Activated CD8-positive, alpha-beta memory T cell treated with anti-CD3 and anti-CD28 coated beads, Interleukin-2, amount 50 U/mL, for 24 hours (primary cell): Measurements from ENCODE around the gene LRRTM3.

Experiments
- DNase-seq: peaks from one replicate; pipeline ENCODE4 v3.0.0-alpha.2; 2020; ENCODE audit errors: extremely low read depth

The LRRTM3 gene

GRCh38 chr10:67022099-67022498 is 96.3 kb downstream of the LRRTM3 start:
- DNase-seq: no peak

DNA sequence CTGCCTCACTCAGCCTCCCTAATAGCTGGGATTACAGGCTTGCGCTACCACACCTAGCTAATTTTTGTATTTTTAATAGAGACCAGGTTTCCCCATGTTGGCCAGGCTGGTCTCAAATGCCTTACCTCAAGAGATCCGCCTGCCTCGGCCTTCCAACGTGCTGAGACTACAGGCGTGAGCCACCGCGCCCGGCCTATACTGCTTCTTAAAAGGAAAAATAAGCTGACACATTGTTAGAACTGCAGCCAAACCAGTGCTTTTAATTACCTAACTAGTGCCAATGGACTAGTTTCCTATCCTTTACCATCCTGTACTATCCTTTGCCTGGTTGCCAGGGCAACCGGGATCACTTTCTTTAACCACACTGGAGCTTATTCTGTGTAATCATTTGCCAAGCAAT is 108.0 kb downstream of the LRRTM3 start:
- no peak for DNase-seq

GRCh38 chr10:67036808-67037207 is 111.0 kb downstream of the LRRTM3 start:
- DNase-seq: no peak

GRCh38 chr10:67043041-67043440 is 117.2 kb downstream of the LRRTM3 start:
- DNase-seq: no peak

DNA sequence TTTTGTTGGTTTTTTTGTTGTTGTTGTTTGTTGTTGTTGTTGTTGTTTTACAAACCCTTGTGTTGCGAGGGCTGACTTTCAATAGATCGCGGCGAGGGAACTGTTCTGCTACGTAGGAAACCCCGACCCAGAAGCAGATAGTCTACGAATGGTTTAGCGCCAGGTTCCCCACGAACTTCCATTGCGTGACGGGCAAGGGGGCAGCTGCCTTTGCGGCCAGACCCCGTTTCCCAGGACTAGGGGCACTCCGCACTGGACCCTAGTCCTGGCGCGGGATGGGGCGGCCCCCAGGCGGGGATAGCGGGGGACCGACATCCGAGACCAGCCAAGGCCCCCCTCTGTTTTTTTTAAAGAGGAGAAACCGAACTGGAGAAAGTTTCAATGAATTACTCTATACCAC is 119.6 kb downstream of the LRRTM3 start:
- DNase-seq: no peak

DNA sequence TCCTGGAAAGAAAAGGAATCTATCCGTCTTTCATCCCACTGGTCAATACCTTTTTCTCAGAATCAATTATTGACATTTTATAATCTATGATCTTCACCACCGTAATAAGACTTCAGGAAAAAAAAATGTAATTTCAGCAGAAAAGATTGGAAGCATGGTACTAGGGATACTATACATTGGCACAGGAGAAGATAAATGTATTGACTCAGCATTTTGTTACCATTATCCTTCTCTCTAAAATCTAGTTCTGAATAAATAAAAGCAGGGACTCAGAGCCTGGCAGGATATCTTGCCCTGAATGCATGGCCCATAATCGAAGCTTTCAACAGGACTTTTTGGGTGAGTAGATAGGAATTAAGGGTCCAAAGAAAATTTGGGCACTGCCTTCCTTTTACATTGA is 120.7 kb downstream of the LRRTM3 start:
- DNase-seq: no peak

DNA sequence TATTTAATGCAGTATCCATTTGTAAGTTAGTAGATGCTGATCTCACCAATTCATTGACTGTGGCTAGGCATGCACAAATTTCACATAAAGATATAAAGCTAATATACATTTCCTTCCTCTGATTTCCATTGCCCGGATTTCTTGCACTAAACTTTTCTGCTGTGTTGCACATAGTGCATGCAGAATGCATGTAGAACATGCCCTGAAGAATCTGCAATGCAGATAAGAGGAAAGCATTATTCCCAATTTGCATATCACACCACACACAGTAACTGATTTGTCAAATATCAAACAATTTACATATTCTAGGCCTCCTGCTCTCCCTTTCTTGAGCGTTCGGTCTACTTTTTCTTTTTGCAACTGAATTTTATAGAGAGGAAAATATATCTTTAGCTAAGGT is 124.2 kb downstream of the LRRTM3 start:
- no peak for DNase-seq

DNA sequence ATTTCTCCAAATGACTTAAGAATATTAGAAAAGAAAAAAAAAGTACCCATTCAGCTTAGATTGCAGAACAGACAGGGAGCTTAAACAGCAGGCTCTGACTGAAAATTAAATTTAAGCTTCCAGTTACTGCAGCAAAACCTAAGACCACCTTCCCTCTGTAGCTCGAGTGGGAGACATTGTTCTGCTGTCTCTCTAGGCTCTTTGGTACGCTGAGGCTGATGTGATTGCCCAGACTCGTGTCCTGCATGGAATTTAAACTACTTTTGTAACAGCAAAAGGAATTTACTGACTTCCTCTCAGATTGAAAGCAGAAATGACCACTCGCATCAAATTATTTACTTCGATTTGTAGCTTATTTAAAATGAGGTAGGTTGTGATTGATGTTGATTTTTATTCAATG is 124.6 kb downstream of the LRRTM3 start:
- DNase-seq: no peak

GRCh38 chr10:67072654-67073053 is 146.8 kb downstream of the LRRTM3 start:
- no peak for DNase-seq

GRCh38 chr10:67075491-67075971 is 149.7 kb downstream of the LRRTM3 start:
- DNase-seq: no peak

DNA sequence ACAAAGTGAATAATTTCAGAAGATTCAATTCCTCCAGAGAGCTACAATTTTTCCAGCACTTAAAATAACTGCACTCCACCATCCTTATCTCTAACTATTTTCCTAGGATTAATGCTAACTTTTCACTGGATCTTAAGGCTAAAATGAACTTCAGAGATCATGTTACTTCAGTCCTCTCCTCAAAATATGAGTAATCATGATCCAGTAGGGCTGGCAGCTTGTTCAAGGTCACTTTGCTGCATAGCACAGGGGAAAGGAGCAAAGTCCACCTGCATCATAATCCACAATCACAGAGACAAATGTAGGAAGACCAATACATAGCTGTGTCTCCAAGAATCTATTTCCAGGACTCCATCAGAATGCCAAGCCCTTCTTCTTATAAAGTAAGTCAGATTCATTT is 150.3 kb downstream of the LRRTM3 start:
- no peak for DNase-seq

DNA sequence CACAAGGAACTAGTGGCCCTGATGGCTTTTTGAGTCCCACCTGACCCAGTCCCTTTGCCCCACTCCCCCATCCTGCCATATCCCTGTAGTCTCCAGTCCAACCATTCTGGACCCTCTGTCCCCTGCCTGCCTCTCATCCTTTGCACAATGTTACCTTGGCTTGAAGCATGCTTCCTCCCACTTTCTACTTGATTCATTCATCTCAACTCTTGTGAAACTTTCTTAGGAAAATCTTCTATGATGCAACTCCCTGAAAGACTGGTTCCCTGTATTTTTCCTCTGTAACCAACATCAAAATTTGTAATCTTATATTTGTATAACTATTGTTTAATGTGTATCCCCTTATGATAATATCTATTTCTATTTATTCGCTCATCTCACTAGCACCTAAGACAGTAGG is 151.5 kb downstream of the LRRTM3 start:
- DNase-seq: no peak

DNA sequence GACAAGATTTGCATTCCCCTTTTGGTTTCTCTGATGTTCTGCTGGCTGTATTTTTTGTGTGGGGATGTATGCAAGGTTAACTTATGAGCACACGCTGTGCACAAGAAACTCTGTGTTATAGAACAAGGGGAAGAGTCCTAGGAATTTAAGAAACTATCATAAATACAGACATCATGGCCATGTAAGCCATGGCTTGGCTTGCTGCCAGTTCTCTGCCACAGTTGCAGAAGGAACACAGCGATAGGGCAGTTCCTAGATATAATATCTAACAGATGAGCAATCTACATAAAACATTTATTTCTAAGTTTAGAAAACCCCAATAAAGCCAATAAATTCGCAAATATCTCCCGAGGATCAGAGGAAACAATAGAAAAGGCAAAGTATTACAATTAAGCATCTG is 153.3 kb downstream of the LRRTM3 start:
- DNase-seq: no peak

DNA sequence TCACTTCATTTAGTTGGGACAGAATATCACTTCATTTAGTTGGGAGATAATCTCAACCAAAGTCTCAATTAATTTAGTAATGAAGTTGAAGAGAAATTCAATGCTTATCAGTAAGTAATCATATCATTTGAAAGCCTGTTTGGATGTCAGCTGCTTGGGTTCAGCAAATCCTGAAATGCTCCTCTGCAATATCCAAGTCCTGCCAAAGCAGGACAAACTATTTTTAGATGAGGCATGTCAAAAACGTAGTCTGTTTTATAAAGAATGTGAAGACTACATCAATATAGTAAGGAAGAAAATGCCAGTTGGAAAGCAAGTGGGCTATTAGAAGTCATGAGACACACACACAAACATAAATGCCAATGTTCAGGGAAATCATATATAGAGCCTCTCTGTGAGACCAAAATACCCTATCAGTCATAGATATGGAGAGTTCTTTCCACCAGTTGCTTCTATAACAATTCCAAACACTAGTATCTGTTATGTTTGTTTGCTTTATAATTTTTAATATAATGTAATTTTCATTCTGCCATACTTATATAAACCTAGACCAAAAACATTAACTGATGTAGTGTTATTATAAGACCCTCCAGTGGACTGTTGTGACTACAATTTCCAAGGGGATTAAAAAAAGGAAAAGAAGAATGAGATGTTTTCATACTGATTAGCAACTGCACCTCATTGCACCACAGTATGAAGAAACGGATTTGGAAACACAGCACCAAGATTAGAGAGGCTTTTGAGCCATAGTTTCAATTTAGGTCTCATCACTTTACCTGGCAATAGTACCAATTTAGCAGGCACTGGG is 160.7 kb downstream of the LRRTM3 start:
- DNase-seq: no peak

GRCh38 chr10:67087135-67087425 is 161.2 kb downstream of the LRRTM3 start:
- no peak for DNase-seq

DNA sequence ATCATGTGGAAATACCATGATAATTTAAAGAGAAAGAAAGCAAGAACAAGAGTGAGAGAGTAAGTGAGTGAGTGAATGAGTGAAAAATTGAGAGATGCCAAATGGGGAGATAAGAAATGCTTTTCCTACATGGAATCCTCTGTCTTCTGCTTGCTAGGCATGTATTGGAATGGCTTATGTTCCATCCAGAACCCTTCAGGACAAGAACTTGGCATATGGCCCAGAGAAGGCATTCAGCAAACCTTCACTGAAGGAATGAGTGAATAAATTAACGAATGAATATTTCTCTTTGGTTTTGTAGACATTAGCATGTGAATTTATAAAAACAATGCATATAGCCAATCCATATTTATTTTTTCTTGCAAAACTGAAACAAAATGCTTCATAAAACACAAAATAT is 162.2 kb downstream of the LRRTM3 start:
- DNase-seq: no peak

DNA sequence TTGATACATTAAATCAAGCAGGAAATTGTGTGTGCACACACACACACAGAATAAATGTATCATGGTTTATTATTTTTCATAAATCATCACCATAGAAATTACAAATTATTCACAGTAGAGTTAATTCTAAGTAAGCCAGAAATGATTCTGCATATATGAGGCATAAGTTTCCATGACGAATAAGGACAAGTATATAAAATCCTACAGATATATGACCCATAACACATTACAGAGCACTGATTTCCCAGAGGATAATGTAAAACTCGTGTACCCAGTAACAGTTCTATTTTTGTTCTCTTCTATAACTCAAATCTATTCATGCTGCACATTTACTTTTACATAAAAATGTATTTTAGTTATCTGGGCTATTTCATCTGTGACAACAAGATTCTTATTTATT is 169.7 kb downstream of the LRRTM3 start:
- DNase-seq: no peak

GRCh38 chr10:67098461-67098860 is 172.6 kb downstream of the LRRTM3 start:
- no peak for DNase-seq

GRCh38 chr10:67100951-67101350 is 175.1 kb downstream of the LRRTM3 start:
- DNase-seq: no peak

DNA sequence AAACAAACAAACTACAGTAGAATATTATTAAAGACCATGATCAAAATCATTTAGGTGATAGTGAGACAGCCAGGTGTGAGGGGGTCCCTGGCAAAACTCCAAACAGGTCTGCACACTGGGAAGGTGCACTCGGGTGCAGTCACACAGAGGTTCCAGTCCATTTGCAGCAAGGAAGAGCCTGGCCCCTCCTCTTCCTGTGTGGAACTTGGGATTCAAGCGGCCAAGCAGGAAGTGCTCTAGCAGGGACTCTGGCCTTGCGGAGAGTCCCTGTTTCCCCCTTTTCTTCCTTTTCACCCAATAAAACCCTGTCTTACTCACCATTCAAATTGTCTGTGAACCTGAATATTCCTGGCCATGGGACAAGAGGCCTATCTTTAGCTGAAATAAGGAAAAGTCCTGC is 181.8 kb downstream of the LRRTM3 start:
- DNase-seq: no peak

DNA sequence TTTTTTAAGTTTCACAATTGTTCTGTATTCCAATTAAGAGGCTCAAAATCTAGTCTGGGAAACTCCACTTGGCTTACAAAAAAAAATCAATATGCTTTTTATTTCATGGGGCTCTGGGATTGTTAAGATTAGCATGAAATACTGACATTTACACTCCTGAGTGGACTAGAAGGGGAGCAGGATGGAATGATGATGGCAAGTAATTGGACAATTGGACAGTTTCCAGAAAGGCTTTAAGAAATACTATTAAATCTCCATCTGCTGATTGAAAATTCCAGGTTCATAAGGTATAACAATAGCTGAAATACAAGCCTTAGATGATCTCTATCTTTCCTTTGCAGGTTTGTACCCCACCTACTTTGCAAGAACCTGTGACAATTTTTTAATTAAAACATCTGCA is 184.4 kb downstream of the LRRTM3 start:
- DNase-seq: no peak

- no peak for DNase-seq
Observed at GRCh38 chr10:67112765-67113164, 186.9 kb downstream of the LRRTM3 start.

DNA sequence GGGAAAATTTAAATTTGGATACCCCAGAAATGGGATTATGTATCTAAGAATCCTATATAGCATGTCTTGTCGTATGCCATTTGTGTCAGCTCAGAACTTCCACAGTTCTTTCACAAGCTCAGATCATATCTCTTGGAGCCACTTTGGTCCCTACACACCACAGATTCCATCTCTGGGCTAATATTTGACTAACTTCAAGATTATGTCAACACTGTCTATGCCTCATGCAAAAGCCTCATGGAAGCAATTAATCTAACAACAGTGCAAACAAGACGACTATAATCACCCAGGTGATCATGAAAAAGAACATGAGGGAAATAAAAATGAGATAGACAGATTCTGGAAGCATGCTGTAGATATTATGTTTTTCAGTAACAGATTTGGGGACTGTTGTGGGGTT is 189.1 kb downstream of the LRRTM3 start:
- DNase-seq: no peak

GRCh38 chr10:67115972-67116371 is 190.1 kb downstream of the LRRTM3 start:
- no peak for DNase-seq
